Brain microvascular endothelial cell (primary cell): Measurements from ENCODE around the gene TMEM131.
A peak's percentile ranks its signal among the peaks of the same experiment; 100 is the strongest.
"Not testable (repeated sequence)": the region's sequence is repeated elsewhere in the genome, so short reads cannot be mapped to it uniquely, and the experiment has no call there.

ENCODE experiments used
- DNase-seq: peaks from one replicate; pipeline ENCODE4 v3.0.0-alpha.2; 2020
- H3K27ac ChIP-seq: fragments of 250-450 bp; sonication (Bioruptor Pico); 2 replicates; pipeline ENCODE4 v1.5.1; 2020; ENCODE audit warnings: mild to moderate bottlenecking, moderate library complexity
- H3K27me3 ChIP-seq: fragments of 250-450 bp; sonication (Bioruptor Pico); replicated peaks from 2 replicates; pipeline ENCODE4 v1.5.1; 2020; ENCODE audit warnings: mild to moderate bottlenecking
- H3K36me3 ChIP-seq: fragments of 250-450 bp; sonication (Bioruptor Pico); replicated peaks from 2 replicates; pipeline ENCODE4 v1.5.1; 2020; ENCODE audit warnings: mild to moderate bottlenecking
- H3K4me3 ChIP-seq: 2 replicates; pipeline ENCODE4 v1.5.1; 2011; ENCODE audit warnings: low read depth, mild to moderate bottlenecking, control low read depth, low read length, moderate library complexity
- in situ Hi-C: cut with HindIII; loops from 2 replicates; pipeline ENCODE4 v1.10.0; 2017; ENCODE audit warnings: low sequenced_read_pairs, low pct_ligation_motif_present
- TF ChIP-seq, protein P1 (sequence below): IDR thresholded peaks from 2 replicates; pipeline ENCODE4 v1.5.1; 2011; ENCODE audit warnings: low read depth, mild to moderate bottlenecking, moderate library complexity, low read length, control low read depth, inconsistent platforms; ENCODE audit errors: missing control alignments

The TMEM131 gene

GRCh38 chr2:97880334-97880733 is 115.4 kb downstream of the TMEM131 start:
- Histone ChIP-seq H3K36me3 (no peaks in the 10 kb centered on the region), H3K27me3 (no peaks in the 10 kb centered on the region), H3K27ac (no peak overlapping the region), H3K4me3 (no peak overlapping the region)
- TF ChIP-seq, protein P1, sequence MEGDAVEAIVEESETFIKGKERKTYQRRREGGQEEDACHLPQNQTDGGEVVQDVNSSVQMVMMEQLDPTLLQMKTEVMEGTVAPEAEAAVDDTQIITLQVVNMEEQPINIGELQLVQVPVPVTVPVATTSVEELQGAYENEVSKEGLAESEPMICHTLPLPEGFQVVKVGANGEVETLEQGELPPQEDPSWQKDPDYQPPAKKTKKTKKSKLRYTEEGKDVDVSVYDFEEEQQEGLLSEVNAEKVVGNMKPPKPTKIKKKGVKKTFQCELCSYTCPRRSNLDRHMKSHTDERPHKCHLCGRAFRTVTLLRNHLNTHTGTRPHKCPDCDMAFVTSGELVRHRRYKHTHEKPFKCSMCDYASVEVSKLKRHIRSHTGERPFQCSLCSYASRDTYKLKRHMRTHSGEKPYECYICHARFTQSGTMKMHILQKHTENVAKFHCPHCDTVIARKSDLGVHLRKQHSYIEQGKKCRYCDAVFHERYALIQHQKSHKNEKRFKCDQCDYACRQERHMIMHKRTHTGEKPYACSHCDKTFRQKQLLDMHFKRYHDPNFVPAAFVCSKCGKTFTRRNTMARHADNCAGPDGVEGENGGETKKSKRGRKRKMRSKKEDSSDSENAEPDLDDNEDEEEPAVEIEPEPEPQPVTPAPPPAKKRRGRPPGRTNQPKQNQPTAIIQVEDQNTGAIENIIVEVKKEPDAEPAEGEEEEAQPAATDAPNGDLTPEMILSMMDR: no peak
- in situ Hi-C loops: no loop called here
- DNase-seq: no peak

GRCh38 chr2:97878865-97879264 is 116.9 kb downstream of the TMEM131 start:
- TF ChIP-seq, protein P1: no peak
- Histone ChIP-seq H3K4me3 (no peak overlapping the region), H3K27ac (no peak overlapping the region), H3K36me3 (no peaks in the 10 kb centered on the region), H3K27me3 (no peaks in the 10 kb centered on the region)
- DNase-seq: no peak
- in situ Hi-C loops: no loop called here

GRCh38 chr2:97878317-97878716 is 117.4 kb downstream of the TMEM131 start:
- in situ Hi-C loops, DNase-seq, H3K36me3 ChIP-seq: not testable (repeated sequence)

GRCh38 chr2:97871096-97871780 is 124.5 kb downstream of the TMEM131 start:
- TF ChIP-seq, protein P1: no peak
- Histone ChIP-seq H3K27me3 (no peaks in the 10 kb centered on the region), H3K4me3 (no peak overlapping the region), H3K27ac (peak overlapping the region; percentile 71), H3K36me3 (no peaks in the 10 kb centered on the region)
- in situ Hi-C loops: no loop called here
- DNase-seq: peak; percentile 85

More at GRCh38 chr2:97878317-97878716, 117.4 kb downstream of the TMEM131 start:
- not testable (repeated sequence) for H3K4me3 ChIP-seq, H3K27me3 ChIP-seq, H3K27ac ChIP-seq

DNA sequence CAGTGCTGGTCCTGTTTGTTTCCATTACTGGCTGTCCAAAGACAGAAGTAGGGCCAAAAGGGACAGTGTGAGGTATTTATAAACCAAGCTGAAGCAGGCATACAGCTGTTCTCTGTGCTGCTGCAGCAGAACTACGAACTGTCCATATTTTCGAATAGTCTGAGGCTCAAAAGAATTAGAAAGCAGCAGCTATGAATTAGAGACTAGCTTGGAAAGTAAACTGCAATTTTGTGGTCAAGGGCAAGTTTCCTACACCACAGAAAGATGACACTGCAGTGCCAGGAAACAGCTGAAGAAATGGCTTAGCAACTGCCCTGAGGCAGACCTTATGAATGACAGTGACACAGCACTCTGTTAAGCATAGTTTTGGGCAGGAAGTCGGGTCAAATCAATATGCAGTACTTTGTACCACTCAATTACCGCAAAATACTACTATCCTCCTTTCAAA is 125.3 kb downstream of the TMEM131 start:
- DNase-seq: peak; percentile 86
- TF ChIP-seq, protein P1: no peak
- in situ Hi-C loops: no loop called here

DNA sequence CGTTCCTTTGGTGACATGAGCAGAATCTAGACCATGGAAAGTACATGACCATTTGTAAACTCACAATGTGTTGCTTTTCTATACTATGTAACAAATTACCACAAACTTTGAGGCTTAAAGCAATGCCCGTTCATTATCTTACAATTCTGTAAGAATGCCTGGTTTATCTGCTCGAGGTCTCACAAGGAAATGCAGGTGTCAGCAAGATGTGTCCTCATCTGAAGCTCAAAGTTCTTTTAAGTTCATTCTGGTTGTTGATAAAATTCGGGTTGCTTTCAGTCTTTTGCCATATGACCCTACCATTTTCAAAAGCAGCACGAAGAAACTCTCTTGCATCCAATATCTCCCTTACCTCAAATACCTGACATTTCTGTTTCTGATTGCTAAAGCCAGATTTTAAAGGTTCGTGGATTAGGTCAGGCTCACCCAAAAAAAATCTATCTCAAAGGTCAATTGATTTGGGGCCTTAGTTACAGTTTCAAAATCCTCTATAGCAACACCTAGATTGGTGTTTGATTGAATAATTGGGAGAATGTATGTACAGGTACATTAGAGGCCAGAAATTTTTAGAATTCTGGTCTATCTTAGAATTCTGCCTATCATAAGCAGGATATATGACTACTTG is 125.9 kb downstream of the TMEM131 start:
- Histone ChIP-seq H3K27ac (peak overlapping the region; percentile 71), H3K27me3 (no peaks in the 10 kb centered on the region), H3K4me3 (no peak overlapping the region), H3K36me3 (no peaks in the 10 kb centered on the region)
- DNase-seq: no peak
- in situ Hi-C loops: no loop called here
- TF ChIP-seq, protein P1: no peak

More for the DNA sequence above, 125.3 kb downstream of the TMEM131 start:
- H3K27me3 ChIP-seq: no peaks in the 10 kb centered on the region
- H3K27ac ChIP-seq: peak overlapping the region; percentile 71
- H3K36me3 ChIP-seq: no peaks in the 10 kb centered on the region
- H3K4me3 ChIP-seq: no peak overlapping the region
